Mucosa of descending colon (tissue), 3 donors: ENCODE measurements around the gene HOXB3. TPM values are rescaled to one million over a fixed set of nuclear protein-coding genes. Genes with fewer than 3 reads are reported as not detected.

ENCODE experiments used
- ATAC-seq: fragments of 200-7000 bp; cut with Tn5 transposase; one replicate; pipeline ENCODE4 v1.9.1; 2020; ENCODE audit warnings: mild to moderate bottlenecking, moderate library complexity
- DNase-seq, 3 donors: peaks; one replicate each; pipeline ENCODE4 v3.0.0-alpha.2; 2020
- H3K36me3 ChIP-seq: fragments of 200-600 bp; one replicate; pipeline ENCODE4 v1.8.0; 2021; ENCODE audit warnings: low read depth, mild to moderate bottlenecking
- H3K4me1 ChIP-seq: fragments of 200-600 bp; one replicate; pipeline ENCODE4 v1.8.0; 2021; ENCODE audit warnings: low read depth, mild to moderate bottlenecking
- H3K4me3 ChIP-seq: fragments of 200-600 bp; one replicate; pipeline ENCODE4 v1.8.0; 2021; ENCODE audit warnings: mild to moderate bottlenecking
- H3K9me3 ChIP-seq: fragments of 200-600 bp; one replicate; pipeline ENCODE4 v1.8.0; 2021; ENCODE audit warnings: mild to moderate bottlenecking
- intact Hi-C, 2 donors: fragments of 100-400 bp; cut with DNase I in 1 of 2; cut with micrococcal nuclease in 1 of 2; formaldehyde crosslinking; loops; one replicate each; pipeline versions ENCODE4 v1.11.0 to v1.11.1; 2022; cut with DNase I, micrococcal nuclease
- total RNA-seq, 3 donors: library from RNA; stranded (reverse); fragmentation: NEBNext Ultra II Directional in 2 of 3; extraction: Animal tissue kit (Norgen Biotek cat#: 25700) in 2 of 3; gene quantifications; one replicate each; pipeline versions ENCODE4 v1.2.1 to v1.2.4, GENCODE V29; 2021 to 2023
- TF ChIP-seq, protein P1 (sequence below): fragments of 200-600 bp; IDR thresholded peaks from one replicate; pipeline ENCODE4 v1.8.0; 2022; ENCODE audit warnings: antibody characterized with exemption, mild to moderate bottlenecking
- donor health status: DM: no; HTN: no; CAD: no; lungs with moderate emphysema.
- donor health status: DM: no; HTN: no; CAD: no.
- donor health status: DM: no; HTN: yes; CAD: no.

The HOXB3 gene
- total RNA-seq, 3 donors from 2014 or later: 42.4 to 64.8 (median 43.4) TPM

DNA sequence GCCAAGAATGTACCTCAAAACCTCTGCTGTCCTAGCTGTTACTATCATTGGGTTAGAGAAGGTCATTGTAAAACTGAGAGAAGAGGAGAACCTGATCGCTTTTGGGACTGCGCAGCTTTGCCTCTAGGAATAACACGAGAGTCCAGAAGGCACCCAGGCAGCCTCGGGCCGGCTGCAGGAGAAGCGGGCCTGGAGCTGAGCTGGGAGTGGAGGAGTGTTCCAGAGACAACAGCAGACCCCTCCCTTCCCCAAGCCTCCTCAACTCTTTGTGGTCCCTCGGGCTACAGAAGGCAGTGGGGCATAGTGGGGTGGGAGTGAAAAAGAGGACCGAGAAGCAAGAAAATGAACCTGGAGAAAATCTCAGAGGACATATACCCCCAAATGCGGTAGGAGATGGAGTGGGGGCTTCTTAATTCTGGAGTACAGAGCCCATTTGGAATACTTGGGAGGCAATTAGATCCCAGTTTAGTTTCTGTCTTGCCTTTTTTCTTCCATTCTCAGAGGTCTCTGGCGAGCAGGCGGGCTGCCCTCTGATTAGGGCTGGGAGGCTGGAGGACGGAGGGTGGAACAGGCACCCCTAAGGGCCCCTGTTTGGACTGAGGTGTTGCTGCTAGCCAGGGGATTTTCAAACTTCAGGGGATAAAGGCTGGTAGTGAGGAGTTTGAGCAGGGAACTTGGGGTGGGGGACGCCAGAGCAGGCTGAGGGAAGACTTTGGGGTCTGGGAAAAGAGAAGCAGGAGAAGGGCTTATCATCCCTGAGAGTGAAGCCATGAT, 31.8 kb downstream of the HOXB3 start:
- Histone ChIP-seq H3K9me3 (no peaks in the 10 kb centered on the region), H3K36me3 (no peaks in the 10 kb centered on the region), H3K4me1 (peaks cover 43% of the 10 kb centered on the region), H3K4me3 (no peak overlapping the region)
- intact Hi-C loops: no loop called here
- no peak for DNase-seq
- ATAC-seq: no peak
- TF ChIP-seq, protein P1, sequence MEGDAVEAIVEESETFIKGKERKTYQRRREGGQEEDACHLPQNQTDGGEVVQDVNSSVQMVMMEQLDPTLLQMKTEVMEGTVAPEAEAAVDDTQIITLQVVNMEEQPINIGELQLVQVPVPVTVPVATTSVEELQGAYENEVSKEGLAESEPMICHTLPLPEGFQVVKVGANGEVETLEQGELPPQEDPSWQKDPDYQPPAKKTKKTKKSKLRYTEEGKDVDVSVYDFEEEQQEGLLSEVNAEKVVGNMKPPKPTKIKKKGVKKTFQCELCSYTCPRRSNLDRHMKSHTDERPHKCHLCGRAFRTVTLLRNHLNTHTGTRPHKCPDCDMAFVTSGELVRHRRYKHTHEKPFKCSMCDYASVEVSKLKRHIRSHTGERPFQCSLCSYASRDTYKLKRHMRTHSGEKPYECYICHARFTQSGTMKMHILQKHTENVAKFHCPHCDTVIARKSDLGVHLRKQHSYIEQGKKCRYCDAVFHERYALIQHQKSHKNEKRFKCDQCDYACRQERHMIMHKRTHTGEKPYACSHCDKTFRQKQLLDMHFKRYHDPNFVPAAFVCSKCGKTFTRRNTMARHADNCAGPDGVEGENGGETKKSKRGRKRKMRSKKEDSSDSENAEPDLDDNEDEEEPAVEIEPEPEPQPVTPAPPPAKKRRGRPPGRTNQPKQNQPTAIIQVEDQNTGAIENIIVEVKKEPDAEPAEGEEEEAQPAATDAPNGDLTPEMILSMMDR: no peak

GRCh38 chr17:48556576-48557401, 33.3 kb downstream of the HOXB3 start:
- ATAC-seq: peak; percentile 56
- no peak for DNase-seq
- intact Hi-C loops: no loop called here
- H3K4me1 ChIP-seq: peaks cover 35% of the 10 kb centered on the region
- no peak overlapping the region for H3K4me3 ChIP-seq
- no peaks in the 10 kb centered on the region for H3K36me3 ChIP-seq
- TF ChIP-seq, protein P1: no peak
- no peaks in the 10 kb centered on the region for H3K9me3 ChIP-seq

GRCh38 chr17:48556229-48556575, 33.8 kb downstream of the HOXB3 start:
- TF ChIP-seq, protein P1: no peak
- Histone ChIP-seq H3K4me1 (peaks cover 29% of the 10 kb centered on the region), H3K4me3 (no peak overlapping the region), H3K36me3 (no peaks in the 10 kb centered on the region), H3K9me3 (no peaks in the 10 kb centered on the region)
- DNase-seq (no peak), ATAC-seq (no peak)
- intact Hi-C loops: no loop called here

GRCh38 chr17:48555258-48556228, 34.5 kb downstream of the HOXB3 start:
- intact Hi-C loops: no loop called here
- Histone ChIP-seq H3K4me3 (no peak overlapping the region), H3K36me3 (no peaks in the 10 kb centered on the region), H3K9me3 (no peaks in the 10 kb centered on the region), H3K4me1 (peaks cover 24% of the 10 kb centered on the region)
- DNase-seq (peak in 1 of 3 donors; percentile 47), ATAC-seq (peak; percentile 77)
- TF ChIP-seq, protein P1: no peak
